Stomach (tissue), 4 donors: Measurements from ENCODE around the gene CDH12.
"Not testable (repeated sequence)": the region's sequence is repeated elsewhere in the genome, so short reads cannot be mapped to it uniquely, and the experiment has no call there.

ENCODE experiments used
- EP300 ChIP-seq: sonication (generic); formaldehyde crosslinking; IDR thresholded peaks from one replicate; pipeline ENCODE4 v1.6.1; 2017; ENCODE audit warnings: antibody characterized with exemption
- POLR2AphosphoS5 ChIP-seq, 3 donors: sonication (generic); formaldehyde crosslinking; IDR thresholded peaks; one replicate each; pipeline ENCODE4 v1.6.1; 2016; ENCODE audit warnings: antibody characterized with exemption in 3 of 3
- TF ChIP-seq, protein P1 (sequence below), 7 experiments: fragments of 450-650 bp in 4 of 7; fragments of 200-600 bp in 3 of 7; sonication (generic) in 3 of 7; IDR thresholded peaks; one replicate each; pipeline ENCODE4 v1.5.1; 2016 to 2019; ENCODE audit warnings: antibody characterized with exemption in 7 of 7, control low read depth in 2 of 7, mild to moderate bottlenecking in 1 of 7

DNA sequence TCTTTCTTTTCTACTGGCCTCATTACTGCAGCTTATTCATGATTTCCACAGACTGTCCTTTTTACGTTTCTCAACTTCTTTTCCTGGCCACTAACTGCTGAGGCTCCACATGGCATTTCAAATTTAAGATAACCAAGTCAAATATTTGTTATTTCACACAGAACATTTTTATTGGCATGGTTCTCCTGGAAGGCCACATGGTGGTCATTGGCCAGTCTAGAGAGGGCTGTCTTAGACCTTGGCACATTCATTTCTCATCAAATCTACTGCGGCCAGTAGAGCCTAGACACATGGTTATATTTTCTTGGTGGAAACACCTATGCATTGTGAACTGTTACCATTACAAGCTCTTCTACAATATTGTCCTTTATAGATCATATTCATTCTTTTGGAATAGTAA lies 644.7 kb downstream of the CDH12 start:
- TF ChIP-seq, protein P1, sequence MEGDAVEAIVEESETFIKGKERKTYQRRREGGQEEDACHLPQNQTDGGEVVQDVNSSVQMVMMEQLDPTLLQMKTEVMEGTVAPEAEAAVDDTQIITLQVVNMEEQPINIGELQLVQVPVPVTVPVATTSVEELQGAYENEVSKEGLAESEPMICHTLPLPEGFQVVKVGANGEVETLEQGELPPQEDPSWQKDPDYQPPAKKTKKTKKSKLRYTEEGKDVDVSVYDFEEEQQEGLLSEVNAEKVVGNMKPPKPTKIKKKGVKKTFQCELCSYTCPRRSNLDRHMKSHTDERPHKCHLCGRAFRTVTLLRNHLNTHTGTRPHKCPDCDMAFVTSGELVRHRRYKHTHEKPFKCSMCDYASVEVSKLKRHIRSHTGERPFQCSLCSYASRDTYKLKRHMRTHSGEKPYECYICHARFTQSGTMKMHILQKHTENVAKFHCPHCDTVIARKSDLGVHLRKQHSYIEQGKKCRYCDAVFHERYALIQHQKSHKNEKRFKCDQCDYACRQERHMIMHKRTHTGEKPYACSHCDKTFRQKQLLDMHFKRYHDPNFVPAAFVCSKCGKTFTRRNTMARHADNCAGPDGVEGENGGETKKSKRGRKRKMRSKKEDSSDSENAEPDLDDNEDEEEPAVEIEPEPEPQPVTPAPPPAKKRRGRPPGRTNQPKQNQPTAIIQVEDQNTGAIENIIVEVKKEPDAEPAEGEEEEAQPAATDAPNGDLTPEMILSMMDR (IDR thresholded peaks at IDR 0.05): not testable (repeated sequence)
- TF ChIP-seq POLR2AphosphoS5 (IDR thresholded peaks at IDR 0.05); EP300: not testable (repeated sequence)
